Endodermal cell (in vitro differentiated cells): ENCODE measurements around the gene UGT3A2. TPM values are rescaled to one million over a fixed set of nuclear protein-coding genes. Genes with fewer than 3 reads are reported as not detected.
"Not testable (repeated sequence)": the region's sequence is repeated elsewhere in the genome, so short reads cannot be mapped to it uniquely, and the experiment has no call there.

Experiments used
- DNase-seq: peaks from one replicate; pipeline ENCODE4 v3.0.0-alpha.2; 2017
- H3K27ac ChIP-seq: 2 replicates; pipeline ENCODE4 v1.5.1; 2013; ENCODE audit warnings: mild to moderate bottlenecking, low read depth, low read length, moderate library complexity
- H3K27me3 ChIP-seq: 2 replicates; pipeline ENCODE4 v1.6.1; 2013; ENCODE audit warnings: mild to moderate bottlenecking, low read length, moderate library complexity; ENCODE audit not compliant: insufficient read depth, control insufficient read depth, poor library complexity, severe bottlenecking
- H3K36me3 ChIP-seq: 2 replicates; pipeline ENCODE4 v1.7.0; 2013; ENCODE audit warnings: mild to moderate bottlenecking, low read length, moderate library complexity; ENCODE audit not compliant: control insufficient read depth, insufficient read depth
- H3K4me1 ChIP-seq: one replicate; pipeline ENCODE4 v1.7.0; 2013; ENCODE audit warnings: low read length; ENCODE audit not compliant: control insufficient read depth, insufficient read depth
- H3K4me3 ChIP-seq: 2 replicates; pipeline ENCODE4 v1.5.1; 2013; ENCODE audit warnings: mild to moderate bottlenecking, low read length, moderate library complexity
- H3K9ac ChIP-seq: 2 replicates; pipeline ENCODE4 v1.6.1; 2013; ENCODE audit warnings: mild to moderate bottlenecking, low read length, moderate library complexity; ENCODE audit not compliant: poor library complexity, severe bottlenecking; ENCODE audit errors: extremely low read depth
- H3K9me3 ChIP-seq: 2 replicates; pipeline ENCODE4 v1.6.1; 2013; ENCODE audit warnings: mild to moderate bottlenecking, low read length, moderate library complexity; ENCODE audit not compliant: control insufficient read depth
- H3K27ac Mint-ChIP-seq: 2 replicates; pipeline ENCODE4 v1.8.0; 2020; ENCODE audit warnings: mixed read lengths
- H3K27me3 Mint-ChIP-seq: 2 replicates; pipeline ENCODE4 v1.8.0; 2021; ENCODE audit warnings: mild to moderate bottlenecking, mixed read lengths; ENCODE audit not compliant: insufficient read depth
- H3K36me3 Mint-ChIP-seq: 2 replicates; pipeline ENCODE4 v1.8.0; 2020; ENCODE audit warnings: low read depth, mixed read lengths
- H3K4me1 Mint-ChIP-seq: 2 replicates; pipeline ENCODE4 v1.8.0; 2020; ENCODE audit warnings: mixed read lengths
- H3K4me3 Mint-ChIP-seq: 2 replicates; pipeline ENCODE4 v1.8.0; 2020; ENCODE audit warnings: mild to moderate bottlenecking, moderate library complexity, mixed read lengths
- H3K9me3 Mint-ChIP-seq: 2 replicates; pipeline ENCODE4 v1.8.0; 2020; ENCODE audit warnings: mild to moderate bottlenecking, mixed read lengths
- CTCF ChIP-seq: fragments of 200-600 bp; sonication (generic); conservative IDR thresholded peaks from 2 replicates; pipeline ENCODE4 v1.5.0; 2021; ENCODE audit warnings: antibody characterized with exemption, mild to moderate bottlenecking
- WGBS, 2 experiments: methylation state at CpG; one replicate each; pipeline versions ENCODE4 v1.1.5 to v1.1.7; 2013; ENCODE audit warnings: missing lambda C conversion rate in 2 of 2, mixed read lengths in 1 of 2; ENCODE audit not compliant: insufficient coverage in 1 of 2, insufficient read length in 1 of 2; 5-methylcytosine and 5-hydroxymethylcytosine counted together
- total RNA-seq, 2 donors: library from RNA; stranded (reverse); fragmentation: NEBNext Ultra II Directional in 1 of 2; extraction: Animal tissue kit (Norgen Biotek cat#: 25700) in 1 of 2; gene quantifications; 2 replicates in 1 of 2; 3 replicates in 1 of 2; pipeline ENCODE4 v1.2.1, GENCODE V29; 2021

Gene UGT3A2
- total RNA-seq, 2 donors from 2014 or later: 15.5 to 25.3 TPM

DNA sequence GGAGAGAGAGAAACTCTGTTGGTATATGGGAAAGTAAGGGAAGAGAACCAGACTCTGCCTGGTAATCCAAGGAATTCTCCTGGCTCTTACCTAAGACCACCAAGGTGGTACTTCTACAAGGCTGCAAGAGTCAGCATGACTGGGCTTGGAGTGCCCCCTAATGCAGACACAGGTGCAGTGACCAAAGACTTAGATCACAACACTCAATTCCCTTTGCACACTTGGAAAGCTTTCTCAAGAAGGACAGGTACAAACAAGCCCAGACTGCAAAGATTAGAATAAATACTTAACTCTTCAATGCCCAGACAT, 25.2 kb downstream of the UGT3A2 start:
- no peak overlapping the region for H3K27ac Mint-ChIP-seq
- TF ChIP-seq CTCF: peak; percentile 75
- H3K36me3 Mint-ChIP-seq: no peaks in the 10 kb centered on the region

GRCh38 chr5:36040651-36041536, 25.8 kb downstream of the UGT3A2 start:
- H3K27me3 ChIP-seq: no peaks in the 10 kb centered on the region
- Mint-ChIP-seq H3K27me3 (peaks cover 2% of the 10 kb centered on the region), H3K4me3 (no peak overlapping the region), H3K9me3 (no peaks in the 10 kb centered on the region), H3K27ac (no peak overlapping the region), H3K4me1 (peaks cover 26% of the 10 kb centered on the region), H3K36me3 (no peaks in the 10 kb centered on the region)
- no peak overlapping the region for H3K4me3 ChIP-seq
- peaks cover 12% of the 10 kb centered on the region for H3K4me1 ChIP-seq
- no peaks in the 10 kb centered on the region for H3K9me3 ChIP-seq
- H3K36me3 ChIP-seq: no peaks in the 10 kb centered on the region
- H3K27ac ChIP-seq: no peak overlapping the region
- no peak overlapping the region for H3K9ac ChIP-seq
- peak; percentile 50 for DNase-seq
- WGBS, 2 experiments: 96 to 100% methylated on average over 1 to 2 of the region's 3 CpGs
- TF ChIP-seq CTCF: no peak

More for the DNA sequence above, 25.2 kb downstream of the UGT3A2 start:
- no peak overlapping the region for H3K27ac ChIP-seq
- H3K4me3 Mint-ChIP-seq: no peak overlapping the region
- H3K27me3 Mint-ChIP-seq: peaks cover 2% of the 10 kb centered on the region
- DNase-seq: peak; percentile 77
- no peaks in the 10 kb centered on the region for H3K36me3 ChIP-seq
- no peaks in the 10 kb centered on the region for H3K9me3 ChIP-seq
- H3K9me3 Mint-ChIP-seq: no peaks in the 10 kb centered on the region
- peaks cover 26% of the 10 kb centered on the region for H3K4me1 Mint-ChIP-seq
- no peak overlapping the region for H3K9ac ChIP-seq
- H3K27me3 ChIP-seq: no peaks in the 10 kb centered on the region
- no peak overlapping the region for H3K4me3 ChIP-seq
- H3K4me1 ChIP-seq: peaks cover 12% of the 10 kb centered on the region

GRCh38 chr5:36035696-36036095, 31.0 kb downstream of the UGT3A2 start:
- no peak overlapping the region for H3K4me3 ChIP-seq
- no peak overlapping the region for H3K9ac ChIP-seq
- H3K9me3 Mint-ChIP-seq: no peaks in the 10 kb centered on the region
- peaks cover 2% of the 10 kb centered on the region for H3K27me3 Mint-ChIP-seq
- H3K4me3 Mint-ChIP-seq: no peak overlapping the region
- no peaks in the 10 kb centered on the region for H3K36me3 ChIP-seq
- no peak for DNase-seq
- no peak overlapping the region for H3K27ac ChIP-seq
- no peaks in the 10 kb centered on the region for H3K27me3 ChIP-seq
- H3K36me3 Mint-ChIP-seq: no peaks in the 10 kb centered on the region
- H3K4me1 ChIP-seq: peaks cover 6% of the 10 kb centered on the region
- TF ChIP-seq CTCF: peak; percentile 11
- no peak overlapping the region for H3K27ac Mint-ChIP-seq
- WGBS, 2 experiments: 92 to 95% methylated on average over 11 to 13 of the region's 13 CpGs
- H3K9me3 ChIP-seq: no peaks in the 10 kb centered on the region
- peaks cover 24% of the 10 kb centered on the region for H3K4me1 Mint-ChIP-seq

GRCh38 chr5:36034536-36035134, 32.0 kb downstream of the UGT3A2 start:
- H3K4me1 Mint-ChIP-seq: peaks cover 17% of the 10 kb centered on the region
- not testable (repeated sequence) for H3K9ac ChIP-seq, H3K27ac Mint-ChIP-seq, H3K4me3 Mint-ChIP-seq, H3K36me3 Mint-ChIP-seq, H3K27me3 ChIP-seq, H3K9me3 Mint-ChIP-seq, DNase-seq, H3K27me3 Mint-ChIP-seq, H3K36me3 ChIP-seq, H3K4me1 ChIP-seq, H3K9me3 ChIP-seq, H3K27ac ChIP-seq, H3K4me3 ChIP-seq
- 99 to 100% methylated on average over 1 to 3 of the region's 3 CpGs for WGBS, 2 experiments
